Measurements from ENCODE around the gene RBMS1. TPM values are rescaled to one million over a fixed set of nuclear protein-coding genes. Genes with fewer than 3 reads are reported as not detected.

RBMS1 gene
- total RNA-seq, 1 experiment from 2014 or later = 77.5 TPM

GRCh38 chr2:160353813-160354212 lies 139.8 kb downstream of the RBMS1 start:
- no peaks in the 10 kb centered on the region for H3K9me3 ChIP-seq (ENCODE audit: control insufficient read depth, low read depth, low read length)
- H2BK12ac ChIP-seq (ENCODE audit: insufficient read length, low read depth, low read length) = no peak overlapping the region
- peaks cover 2% of the 10 kb centered on the region; the same call in 1 of the 2 replicates for H3K79me2 ChIP-seq (ENCODE audit: insufficient read depth, low read length)
- peaks cover 0 to 15% (median 2%) of the 10 kb centered on the region in 3 experiments; a peak in 4 of 7 replicates for H3K36me3 Mint-ChIP-seq (ENCODE audit: insufficient read depth in 1 of 3, low read depth in 3 of 3)
- no peak overlapping the region for H2BK120ac ChIP-seq (ENCODE audit: low read depth, low read length, poor library complexity, severe bottlenecking)
- no peak for DNase-seq
- H3K23ac ChIP-seq (ENCODE audit: insufficient read length, low read depth, low read length) = no peak overlapping the region
- H3K27me3 Mint-ChIP-seq (ENCODE audit: low read depth) = no peaks in the 10 kb centered on the region
- no peak overlapping the region for H3K9ac ChIP-seq (ENCODE audit: extremely low read depth, insufficient read length, low read length)
- no peak overlapping the region for H3K27ac ChIP-seq (ENCODE audit: insufficient read length, low read depth, low read length)
- H3K27me3 ChIP-seq (ENCODE audit: insufficient read depth, low read length) = no peaks in the 10 kb centered on the region
- no peak overlapping the region for H2BK5ac ChIP-seq (ENCODE audit: insufficient read length, low read length)
- H4K91ac ChIP-seq (ENCODE audit: insufficient read length, low read depth, low read length) = no peak overlapping the region
- no peak overlapping the region for H3K4me2 ChIP-seq (ENCODE audit: insufficient read depth, insufficient read length, low read length)
- H3K14ac ChIP-seq (ENCODE audit: insufficient read depth, low read length) = no peak overlapping the region
- H3K4me1 ChIP-seq (ENCODE audit: insufficient read depth, low read length) = peaks cover 3% of the 10 kb centered on the region; the same call in 1 of the 2 replicates
- H2BK20ac ChIP-seq (ENCODE audit: low read depth, low read length, poor library complexity, severe bottlenecking) = no peak overlapping the region
- H4K8ac ChIP-seq (replicated peaks; ENCODE audit: insufficient read length, low read depth, low read length) = no peak overlapping the region
- H3K9me3 Mint-ChIP-seq = no peaks in the 10 kb centered on the region
- no peak overlapping the region for H2AFZ ChIP-seq (ENCODE audit: low read length)
- no CpG with 5 or more reads among the region's 5 CpGs for WGBS (ENCODE audit: extremely low coverage, insufficient read length, low lambda C conversion rate)
- peaks cover 3% of the 10 kb centered on the region for H3K79me1 ChIP-seq (ENCODE audit: insufficient read depth, low read depth, low read length, poor library complexity, severe bottlenecking)
- H3K4me3 Mint-ChIP-seq = no peak overlapping the region
- no peaks in the 10 kb centered on the region for H4K20me1 ChIP-seq (ENCODE audit: control insufficient read depth, insufficient read depth, insufficient read length)
- H3K23me2 ChIP-seq (ENCODE audit: insufficient read length, low read depth, low read length, poor library complexity, severe bottlenecking) = no peaks in the 10 kb centered on the region
- no peak overlapping the region for H3K18ac ChIP-seq (ENCODE audit: insufficient read length, low read depth, low read length)
- H3T11ph ChIP-seq (ENCODE audit: low read length) = no peak overlapping the region
- H3K27ac Mint-ChIP-seq = no peak overlapping the region
- no peak overlapping the region for H2AK5ac ChIP-seq (ENCODE audit: insufficient read length, low read length)
- no peak overlapping the region for H4K5ac ChIP-seq (ENCODE audit: insufficient read length, low read depth, low read length)
- H3K56ac ChIP-seq (ENCODE audit: insufficient read length, low read depth, low read length) = no peak overlapping the region
- no peak overlapping the region for H2BK15ac ChIP-seq (ENCODE audit: low read depth, low read length)
- peaks cover 15 to 16% of the 10 kb centered on the region in 2 experiments for H3K4me1 Mint-ChIP-seq
- no peak overlapping the region for H3K4ac ChIP-seq (ENCODE audit: low read depth, low read length)
- no peak for TF ChIP-seq CTCF (conservative IDR thresholded peaks at IDR 0.05)

Data from H9 (cell line).